Astrocyte (in vitro differentiated cells and primary cell): ENCODE data around the gene RCAN3.

Experiments
- EZH2 ChIP-seq: IDR thresholded peaks from 2 replicates; pipeline ENCODE4 v1.6.1; 2012; ENCODE audit warnings: mild to moderate bottlenecking, low read length, inconsistent platforms; ENCODE audit not compliant: insufficient read depth
- TF ChIP-seq, protein P1 (sequence below): IDR thresholded peaks from 2 replicates; pipeline ENCODE4 v1.5.1; 2011; ENCODE audit warnings: low read depth, mild to moderate bottlenecking, inconsistent platforms, low read length, moderate library complexity; ENCODE audit not compliant: insufficient read depth

GRCh38 chr1:24517898-24518297, 15.3 kb downstream of the RCAN3 start:
- TF ChIP-seq, protein P1, sequence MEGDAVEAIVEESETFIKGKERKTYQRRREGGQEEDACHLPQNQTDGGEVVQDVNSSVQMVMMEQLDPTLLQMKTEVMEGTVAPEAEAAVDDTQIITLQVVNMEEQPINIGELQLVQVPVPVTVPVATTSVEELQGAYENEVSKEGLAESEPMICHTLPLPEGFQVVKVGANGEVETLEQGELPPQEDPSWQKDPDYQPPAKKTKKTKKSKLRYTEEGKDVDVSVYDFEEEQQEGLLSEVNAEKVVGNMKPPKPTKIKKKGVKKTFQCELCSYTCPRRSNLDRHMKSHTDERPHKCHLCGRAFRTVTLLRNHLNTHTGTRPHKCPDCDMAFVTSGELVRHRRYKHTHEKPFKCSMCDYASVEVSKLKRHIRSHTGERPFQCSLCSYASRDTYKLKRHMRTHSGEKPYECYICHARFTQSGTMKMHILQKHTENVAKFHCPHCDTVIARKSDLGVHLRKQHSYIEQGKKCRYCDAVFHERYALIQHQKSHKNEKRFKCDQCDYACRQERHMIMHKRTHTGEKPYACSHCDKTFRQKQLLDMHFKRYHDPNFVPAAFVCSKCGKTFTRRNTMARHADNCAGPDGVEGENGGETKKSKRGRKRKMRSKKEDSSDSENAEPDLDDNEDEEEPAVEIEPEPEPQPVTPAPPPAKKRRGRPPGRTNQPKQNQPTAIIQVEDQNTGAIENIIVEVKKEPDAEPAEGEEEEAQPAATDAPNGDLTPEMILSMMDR: no peak
- TF ChIP-seq EZH2: no peak
